Endothelial cell of umbilical vein (primary cell): ENCODE data around the gene QPCT. TPM values are rescaled to one million over a fixed set of nuclear protein-coding genes. Genes with fewer than 3 reads are reported as not detected.

ENCODE experiments used
- BruUV-seq: library from RNA; stranded (reverse); fragments of 400-500 nt; replicated peaks from 2 replicates; lab custom pipeline; 2021; lab: Mats Ljungman, UMichigan
- CTCF ChIA-PET: fragments of 300-600, 350-600 bp; sonication (Branson Sonifier 250); formaldehyde crosslinking; loops from one replicate; lab custom pipeline; 2021; ENCODE audit warnings: antibody characterized with exemption, inconsistent platforms; lab: Charles Lee
- POLR2A ChIA-PET: fragments of 300-600, 350-600 bp; sonication (Branson Sonifier 250); formaldehyde crosslinking; loops from one replicate; lab custom pipeline; 2021; ENCODE audit warnings: antibody characterized with exemption, inconsistent platforms; lab: Charles Lee
- DNase-seq: peaks from one replicate; pipeline ENCODE4 v3.0.0-alpha.2; 2011; ENCODE audit warnings: low read depth, low spot score
- FAIRE-seq: peaks from 2 replicates; lab custom pipeline; 2011; peaks lifted over from hg19 to GRCh38; lab: Jason Lieb, UNC
- H2AFZ ChIP-seq: 2 replicates; pipeline ENCODE4 v1.6.0; 2012; ENCODE audit warnings: low read depth, low read length, control low read depth, inconsistent platforms
- H3K27ac ChIP-seq: 2 replicates; pipeline ENCODE4 v1.5.1; 2011; ENCODE audit warnings: low read depth, mild to moderate bottlenecking, control low read depth, low read length, moderate library complexity; ENCODE audit not compliant: insufficient read depth
- H3K27me3 ChIP-seq, 2 experiments: 2 replicates each; pipeline versions ENCODE4 v1.6.0 to v1.6.1; 2011; ENCODE audit warnings: low read length in 2 of 2, mixed read lengths in 1 of 2; ENCODE audit not compliant: control insufficient read depth in 2 of 2, insufficient read depth in 2 of 2
- H3K36me3 ChIP-seq, 2 experiments: 2 replicates in 1 of 2; 3 replicates in 1 of 2; pipeline ENCODE4 v1.5.1; 2011; ENCODE audit warnings: low read length in 2 of 2, mild to moderate bottlenecking in 1 of 2, moderate library complexity in 1 of 2; ENCODE audit not compliant: control insufficient read depth in 2 of 2, insufficient read depth in 2 of 2; ENCODE audit errors: extremely low read depth in 1 of 2
- H3K4me1 ChIP-seq: 3 replicates; pipeline ENCODE4 v1.5.1; 2011; ENCODE audit warnings: mild to moderate bottlenecking, low read length; ENCODE audit not compliant: control insufficient read depth, insufficient read depth; ENCODE audit errors: extremely low read depth
- H3K4me2 ChIP-seq: 2 replicates; pipeline ENCODE4 v1.6.1; 2011; ENCODE audit warnings: low read length, control low read depth, mixed read lengths; ENCODE audit not compliant: insufficient read depth
- H3K4me3 ChIP-seq, 3 experiments: fragments of 200-600 bp in 1 of 3; sonication (generic), shearing (Covaris generic) in 1 of 3; replicated peaks in 1 of 3; 2 replicates each; pipeline ENCODE4 v1.5.1; 2011 to 2016; ENCODE audit warnings: control low read depth in 3 of 3, low read length in 3 of 3, mild to moderate bottlenecking in 2 of 3, inconsistent platforms in 1 of 3, low read depth in 1 of 3, moderate library complexity in 1 of 3; ENCODE audit not compliant: insufficient read depth in 1 of 3
- H3K79me2 ChIP-seq: 2 replicates; pipeline ENCODE4 v1.6.0; 2012; ENCODE audit warnings: low read length, inconsistent platforms; ENCODE audit not compliant: control insufficient read depth, insufficient read depth
- H3K9ac ChIP-seq: replicated peaks from 2 replicates; pipeline ENCODE3; 2011; ENCODE audit warnings: low read length, control low read depth; ENCODE audit not compliant: insufficient read depth; ENCODE audit errors: extremely low read depth
- H3K9me1 ChIP-seq: replicated peaks from 3 replicates; pipeline ENCODE4 v1.6.0; 2011; ENCODE audit warnings: mild to moderate bottlenecking, low read length; ENCODE audit not compliant: control insufficient read depth, insufficient read depth; ENCODE audit errors: extremely low read depth
- H3K9me3 ChIP-seq: replicated peaks from 2 replicates; pipeline ENCODE4 v1.5.1; 2012; ENCODE audit warnings: low read length, inconsistent platforms; ENCODE audit not compliant: control insufficient read depth, insufficient read depth
- H4K20me1 ChIP-seq: replicated peaks from 2 replicates; pipeline ENCODE3; 2011; ENCODE audit warnings: mild to moderate bottlenecking, low read length; ENCODE audit not compliant: control insufficient read depth, insufficient read depth; ENCODE audit errors: extremely low read depth
- EZH2 ChIP-seq: IDR thresholded peaks from 2 replicates; pipeline ENCODE4 v1.6.1; 2012; ENCODE audit warnings: borderline replicate concordance, low read depth, mild to moderate bottlenecking, moderate library complexity, low read length, inconsistent platforms; ENCODE audit not compliant: severe bottlenecking
- FOS ChIP-seq: IDR thresholded peaks from 2 replicates; pipeline ENCODE4 v1.6.1; 2011; ENCODE audit warnings: mild to moderate bottlenecking, low read length, moderate library complexity, borderline replicate concordance; ENCODE audit not compliant: insufficient read depth
- GATA2 ChIP-seq: IDR thresholded peaks from 2 replicates; pipeline ENCODE4 v1.7.0; 2011; ENCODE audit warnings: low read depth, mild to moderate bottlenecking, moderate library complexity, mixed read lengths, low read length; ENCODE audit not compliant: insufficient read length, insufficient read depth
- JUN ChIP-seq: IDR thresholded peaks from 2 replicates; pipeline ENCODE4 v1.6.1; 2011; ENCODE audit warnings: borderline replicate concordance, low read depth; ENCODE audit not compliant: insufficient read length, insufficient read depth
- MYC ChIP-seq: IDR thresholded peaks from one replicate; pipeline ENCODE4 v1.6.1; 2011; ENCODE audit warnings: mild to moderate bottlenecking, low read depth, low read length
- POLR2A ChIP-seq: IDR thresholded peaks from 2 replicates; pipeline ENCODE4 v1.6.1; 2012; ENCODE audit warnings: low read depth, mild to moderate bottlenecking, control low read depth, low read length
- POLR2AphosphoS5 ChIP-seq: IDR thresholded peaks from 2 replicates; pipeline ENCODE4 v1.6.1; 2012; ENCODE audit warnings: low read depth, mild to moderate bottlenecking, control low read depth, low read length, moderate library complexity; ENCODE audit not compliant: insufficient read depth
- dilution Hi-C: fragments of 300-500 bp; cut with MboI; formaldehyde crosslinking; loops from one replicate; pipeline ENCODE4 v1.15.0; 2019; ENCODE audit warnings: low sequenced_read_pairs; ENCODE audit not compliant: extremely low pct_ligation_motif_present
- intact Hi-C: fragments of 100-400 bp; cut with micrococcal nuclease; formaldehyde crosslinking; loops from one replicate; pipeline ENCODE4 v1.10.0; 2022
- polyA plus RNA-seq, 4 experiments: library from polyadenylated mRNA; depleted of rRNA in 3 of 4; stranded (reverse) in 3 of 4; unstranded in 1 of 4; fragments of >200 nt; gene quantifications; 2 replicates each; pipeline versions ENCODE4 v1.2.1 to v1.2.3, GENCODE V29; 2011 to 2012; ENCODE audit warnings: missing spikeins in 1 of 4
- total RNA-seq: library from RNA; stranded (reverse); gene quantifications from 2 replicates; pipeline ENCODE4 v1.2.3, GENCODE V29; 2021
- TF ChIP-seq, protein P1 (sequence below), 2 donors: IDR thresholded peaks; 1 replicate in 1 of 2; 2 replicates in 1 of 2; pipeline ENCODE4 v1.5.1; 2011; ENCODE audit warnings: low read length in 2 of 2, mild to moderate bottlenecking in 2 of 2, moderate library complexity in 2 of 2, control low read depth in 1 of 2, inconsistent platforms in 1 of 2, low read depth in 1 of 2; ENCODE audit not compliant: insufficient read depth in 1 of 2; ENCODE audit errors: extremely low read depth in 1 of 2
- TF ChIP-seq, protein P2 (sequence below): IDR thresholded peaks from 2 replicates; pipeline ENCODE4 v1.6.1; 2011; ENCODE audit not compliant: insufficient read depth, insufficient read length

Gene QPCT
- total and polyA plus RNA-seq, 2 donors (not counting 3 experiments of a cell fraction or from before 2014, with no cell fraction given) = 12.8 to 17.2 TPM

DNA sequence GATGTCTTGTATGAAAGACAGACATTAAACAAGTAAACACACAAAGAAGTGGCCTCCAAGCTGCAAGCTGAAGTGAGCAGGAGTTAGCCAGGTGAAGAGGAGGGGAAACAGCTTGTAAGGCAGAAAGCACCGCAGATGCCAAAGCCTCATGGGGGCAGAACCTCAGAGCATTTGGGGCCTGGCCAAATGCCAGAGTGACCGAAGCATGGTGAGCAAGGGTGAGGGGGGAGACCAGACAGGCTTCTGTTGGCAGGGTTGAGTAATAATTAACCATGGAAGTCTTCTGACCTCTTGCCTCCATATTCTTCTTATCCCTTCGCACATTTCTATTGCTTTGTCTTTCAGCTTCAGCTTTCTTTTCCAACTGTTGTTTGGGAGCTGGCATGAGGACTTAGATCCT lies 5.6 kb downstream of the QPCT start:
- TF ChIP-seq GATA2 = no peak
- TF ChIP-seq, protein P1, sequence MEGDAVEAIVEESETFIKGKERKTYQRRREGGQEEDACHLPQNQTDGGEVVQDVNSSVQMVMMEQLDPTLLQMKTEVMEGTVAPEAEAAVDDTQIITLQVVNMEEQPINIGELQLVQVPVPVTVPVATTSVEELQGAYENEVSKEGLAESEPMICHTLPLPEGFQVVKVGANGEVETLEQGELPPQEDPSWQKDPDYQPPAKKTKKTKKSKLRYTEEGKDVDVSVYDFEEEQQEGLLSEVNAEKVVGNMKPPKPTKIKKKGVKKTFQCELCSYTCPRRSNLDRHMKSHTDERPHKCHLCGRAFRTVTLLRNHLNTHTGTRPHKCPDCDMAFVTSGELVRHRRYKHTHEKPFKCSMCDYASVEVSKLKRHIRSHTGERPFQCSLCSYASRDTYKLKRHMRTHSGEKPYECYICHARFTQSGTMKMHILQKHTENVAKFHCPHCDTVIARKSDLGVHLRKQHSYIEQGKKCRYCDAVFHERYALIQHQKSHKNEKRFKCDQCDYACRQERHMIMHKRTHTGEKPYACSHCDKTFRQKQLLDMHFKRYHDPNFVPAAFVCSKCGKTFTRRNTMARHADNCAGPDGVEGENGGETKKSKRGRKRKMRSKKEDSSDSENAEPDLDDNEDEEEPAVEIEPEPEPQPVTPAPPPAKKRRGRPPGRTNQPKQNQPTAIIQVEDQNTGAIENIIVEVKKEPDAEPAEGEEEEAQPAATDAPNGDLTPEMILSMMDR (IDR thresholded peaks at IDR 0.05; ENCODE audit: extremely low read depth in 1 of 2, insufficient read depth in 1 of 2, low read depth in 1 of 2, low read length in 2 of 2) = no peak

DNA sequence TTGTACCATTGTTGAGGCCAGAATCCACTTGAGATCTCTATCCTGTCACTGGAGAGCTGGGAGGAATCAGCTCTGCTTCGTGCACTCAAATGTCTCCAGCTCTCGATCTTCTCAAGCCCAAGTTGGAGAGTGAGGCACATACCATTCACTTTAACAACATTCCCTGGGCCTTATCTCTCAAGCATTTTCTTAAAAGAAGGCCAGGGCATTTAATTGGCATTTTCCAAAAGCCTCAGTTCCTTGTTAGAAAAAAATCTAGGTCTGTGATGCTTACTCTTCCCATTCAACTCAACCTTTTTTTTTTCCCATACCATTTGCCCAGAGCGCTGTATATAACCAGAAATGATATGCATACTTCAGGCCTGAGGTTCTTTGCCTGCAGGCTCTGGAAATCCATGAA lies 10.1 kb downstream of the QPCT start:
- Histone ChIP-seq H3K27ac (no peak overlapping the region), H4K20me1 (no peaks in the 10 kb centered on the region), H3K9me3 (no peaks in the 10 kb centered on the region), H3K4me2 (no peak overlapping the region), H3K4me3 (no peak overlapping the region), H3K9ac (no peak overlapping the region), H2AFZ (no peak overlapping the region), H3K79me2 (no peaks in the 10 kb centered on the region), H3K4me1 (no peaks in the 10 kb centered on the region), H3K36me3 (no peaks in the 10 kb centered on the region), H3K27me3 (no peaks in the 10 kb centered on the region), H3K9me1 (no peaks in the 10 kb centered on the region)
- intact Hi-C loops = no loop called here
- POLR2A ChIA-PET = no interaction called here
- FAIRE-seq (no peak), DNase-seq (no peak)
- CTCF ChIA-PET = interaction anchor here (0.6 kb wide), 1 partner anchor 19 kb away, joined by 3 read pairs; no protein-coding TSS in a partner anchor
- TF ChIP-seq EZH2 (no peak), POLR2AphosphoS5 (no peak), MYC (no peak), FOS (no peak), GATA2 (no peak), POLR2A (no peak), JUN (no peak)
- TF ChIP-seq, protein P2, sequence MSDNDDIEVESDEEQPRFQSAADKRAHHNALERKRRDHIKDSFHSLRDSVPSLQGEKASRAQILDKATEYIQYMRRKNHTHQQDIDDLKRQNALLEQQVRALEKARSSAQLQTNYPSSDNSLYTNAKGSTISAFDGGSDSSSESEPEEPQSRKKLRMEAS = no peak
- TF ChIP-seq, protein P1 (IDR thresholded peaks at IDR 0.05; ENCODE audit: extremely low read depth in 1 of 2, insufficient read depth in 1 of 2, low read depth in 1 of 2, low read length in 2 of 2) = no peak
- dilution Hi-C loops = no loop called here
- BruUV-seq = no TSS peak

More for the DNA sequence above, 5.6 kb downstream of the QPCT start:
- Histone ChIP-seq H3K4me1 (no peaks in the 10 kb centered on the region), H2AFZ (no peak overlapping the region), H3K79me2 (no peaks in the 10 kb centered on the region), H3K4me3 (no peak overlapping the region), H3K36me3 (no peaks in the 10 kb centered on the region), H3K9me3 (no peaks in the 10 kb centered on the region), H3K9me1 (no peaks in the 10 kb centered on the region), H3K4me2 (no peak overlapping the region), H3K9ac (no peak overlapping the region), H3K27ac (no peak overlapping the region), H3K27me3 (no peaks in the 10 kb centered on the region), H4K20me1 (no peaks in the 10 kb centered on the region)
- dilution Hi-C loops = no loop called here
- ChIA-PET CTCF (interaction anchor here (1.5 kb wide), 1 partner anchor 527 kb away, joined by 7 read pairs; no protein-coding TSS in a partner anchor), POLR2A (no interaction called here)
- intact Hi-C loops = no loop called here
- BruUV-seq = no TSS peak
- FAIRE-seq = no peak
- no peak for DNase-seq
